Measurements from ENCODE around the gene KCNB1. TPM values are rescaled to one million over a fixed set of nuclear protein-coding genes. Genes with fewer than 3 reads are reported as not detected.

The KCNB1 gene
- polyA plus RNA-seq, 1 donor from 2014 or later = 3.6 TPM

- no peaks in the 10 kb centered on the region for H3K36me3 ChIP-seq (ENCODE audit: insufficient read depth, low read length)
- no peak overlapping the region for H3K4me2 ChIP-seq (ENCODE audit: low read length)
- no peak overlapping the region for H3K9ac ChIP-seq (ENCODE audit: low read length)
- no peaks in the 10 kb centered on the region for H4K20me1 ChIP-seq (ENCODE audit: insufficient read depth)
- TF ChIP-seq TAF1 (IDR thresholded peaks at IDR 0.05; ENCODE audit: low read depth) (no peak), POLR2AphosphoS5 (IDR thresholded peaks at IDR 0.05) (peak; percentile 51)
- H3K9me2 ChIP-seq (ENCODE audit: insufficient read depth, low read length) = no peaks in the 10 kb centered on the region
- no peaks in the 10 kb centered on the region for H3F3A ChIP-seq (ENCODE audit: insufficient read depth, low read length, poor library complexity, severe bottlenecking)
- H3K79me2 ChIP-seq (replicated peaks; ENCODE audit: insufficient read depth, low read length) = no peaks in the 10 kb centered on the region
- no peak overlapping the region for H2AFZ ChIP-seq (ENCODE audit: low read depth, low read length)
- no peak overlapping the region for H3K4me3 ChIP-seq (ENCODE audit: low read length)
- no peaks in the 10 kb centered on the region for H3K27me3 ChIP-seq (ENCODE audit: insufficient read depth, low read depth, low read length)
- H3K9me3 ChIP-seq (ENCODE audit: low read length) = no peaks in the 10 kb centered on the region
- peak overlapping the region; percentile 32 for H3K27ac ChIP-seq (ENCODE audit: low read length)
These were observed 133.4 kb downstream of the KCNB1 start for GRCh38 chr20:49349078-49349477.

- Histone ChIP-seq H3K27me3 (ENCODE audit: insufficient read depth, low read depth, low read length) (no peaks in the 10 kb centered on the region), H2AFZ (ENCODE audit: low read depth, low read length) (no peak overlapping the region), H3K9me3 (ENCODE audit: low read length) (no peaks in the 10 kb centered on the region), H3F3A (ENCODE audit: insufficient read depth, low read length, poor library complexity, severe bottlenecking) (no peaks in the 10 kb centered on the region), H3K9me2 (ENCODE audit: insufficient read depth, low read length) (no peaks in the 10 kb centered on the region), H4K20me1 (ENCODE audit: insufficient read depth) (no peaks in the 10 kb centered on the region), H3K27ac (ENCODE audit: low read length) (peak overlapping the region; percentile 32), H3K4me3 (ENCODE audit: low read length) (no peak overlapping the region), H3K9ac (ENCODE audit: low read length) (peak overlapping the region; percentile 22), H3K4me2 (ENCODE audit: low read length) (no peak overlapping the region), H3K79me2 (replicated peaks; ENCODE audit: insufficient read depth, low read length) (no peaks in the 10 kb centered on the region), H3K36me3 (ENCODE audit: insufficient read depth, low read length) (no peaks in the 10 kb centered on the region)
- TF ChIP-seq SMC3 (conservative IDR thresholded peaks at IDR 0.05; ENCODE audit: poor library complexity) (no peak), POLR2AphosphoS5 (IDR thresholded peaks at IDR 0.05) (no peak), EZH2 (IDR thresholded peaks at IDR 0.05; ENCODE audit: borderline replicate concordance, insufficient read depth, low read length, poor library complexity, severe bottlenecking) (no peak), MXI1 (conservative IDR thresholded peaks at IDR 0.05; ENCODE audit: poor library complexity, severe bottlenecking) (no peak), EP300 (conservative IDR thresholded peaks at IDR 0.05; ENCODE audit: poor library complexity, severe bottlenecking) (no peak), TAF1 (IDR thresholded peaks at IDR 0.05; ENCODE audit: low read depth) (no peak), CTCF (IDR thresholded peaks at IDR 0.05; ENCODE audit: poor library complexity, severe bottlenecking) (no peak), REST (IDR thresholded peaks at IDR 0.05; ENCODE audit: borderline replicate concordance) (no peak), RAD21 (conservative IDR thresholded peaks at IDR 0.05) (no peak)
These were observed 133.9 kb downstream of the KCNB1 start for GRCh38 chr20:49348563-49348962.

- Histone ChIP-seq H3K27me3 (ENCODE audit: insufficient read depth, low read depth, low read length) (no peaks in the 10 kb centered on the region), H3F3A (ENCODE audit: insufficient read depth, low read length, poor library complexity, severe bottlenecking) (no peaks in the 10 kb centered on the region), H3K4me2 (ENCODE audit: low read length) (no peak overlapping the region), H3K9ac (ENCODE audit: low read length) (peak overlapping the region; percentile 22), H4K20me1 (ENCODE audit: insufficient read depth) (no peaks in the 10 kb centered on the region), H3K79me2 (replicated peaks; ENCODE audit: insufficient read depth, low read length) (no peaks in the 10 kb centered on the region), H3K9me3 (ENCODE audit: low read length) (no peaks in the 10 kb centered on the region), H3K27ac (ENCODE audit: low read length) (peak overlapping the region; percentile 57), H3K36me3 (ENCODE audit: insufficient read depth, low read length) (no peaks in the 10 kb centered on the region), H2AFZ (ENCODE audit: low read depth, low read length) (no peak overlapping the region), H3K4me3 (ENCODE audit: low read length) (no peak overlapping the region), H3K9me2 (ENCODE audit: insufficient read depth, low read length) (no peaks in the 10 kb centered on the region)
- TF ChIP-seq CTCF (IDR thresholded peaks at IDR 0.05; ENCODE audit: poor library complexity, severe bottlenecking) = no peak
- no peak for TF ChIP-seq RAD21 (conservative IDR thresholded peaks at IDR 0.05)
- no peak for TF ChIP-seq EZH2 (IDR thresholded peaks at IDR 0.05; ENCODE audit: borderline replicate concordance, insufficient read depth, low read length, poor library complexity, severe bottlenecking)
- no peak for TF ChIP-seq POLR2AphosphoS5 (IDR thresholded peaks at IDR 0.05)
- no peak for TF ChIP-seq SMC3 (conservative IDR thresholded peaks at IDR 0.05; ENCODE audit: poor library complexity)
- no peak for TF ChIP-seq REST (IDR thresholded peaks at IDR 0.05; ENCODE audit: borderline replicate concordance)
- TF ChIP-seq TAF1 (IDR thresholded peaks at IDR 0.05; ENCODE audit: low read depth) = no peak
- no peak for TF ChIP-seq EP300 (conservative IDR thresholded peaks at IDR 0.05; ENCODE audit: poor library complexity, severe bottlenecking)
- TF ChIP-seq MXI1 (conservative IDR thresholded peaks at IDR 0.05; ENCODE audit: poor library complexity, severe bottlenecking) = no peak
These were observed 135.3 kb downstream of the KCNB1 start for GRCh38 chr20:49347156-49347555.
